Activated CD4-positive, alpha-beta T cell treated with anti-CD3 and anti-CD28 coated beads, Interleukin-2, Interleukin-6, amounts not matched to agents 100 ng/mL and 50 ng/mL, durations not matched to agents 16 hours and 8 hours (primary cell): ENCODE measurements around the gene MAP1S.

Experiments used
- DNase-seq: peaks from one replicate; pipeline ENCODE4 v3.0.0-alpha.2; 2020

MAP1S gene

DNA sequence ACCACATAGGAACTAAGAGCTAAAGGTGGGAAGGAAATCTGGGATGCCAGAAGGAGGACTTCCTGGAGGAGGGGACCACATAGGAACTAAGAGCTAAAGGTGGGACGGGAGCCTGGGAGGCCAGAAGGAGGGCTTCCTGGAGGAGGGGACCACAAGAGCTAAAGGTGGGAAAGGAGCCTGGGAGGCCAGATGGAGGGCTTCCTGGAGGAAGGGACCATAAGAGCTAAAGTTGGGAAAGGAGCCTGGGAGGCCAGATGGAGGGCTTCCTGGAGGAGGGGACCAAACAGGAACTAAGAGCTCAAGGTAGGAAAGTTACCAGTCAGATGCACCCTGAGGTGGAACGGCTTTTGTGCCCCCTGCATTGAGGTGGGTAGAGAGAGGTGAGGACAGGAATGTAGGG is 22.2 kb downstream of the MAP1S start:
- DNase-seq: no peak

DNA sequence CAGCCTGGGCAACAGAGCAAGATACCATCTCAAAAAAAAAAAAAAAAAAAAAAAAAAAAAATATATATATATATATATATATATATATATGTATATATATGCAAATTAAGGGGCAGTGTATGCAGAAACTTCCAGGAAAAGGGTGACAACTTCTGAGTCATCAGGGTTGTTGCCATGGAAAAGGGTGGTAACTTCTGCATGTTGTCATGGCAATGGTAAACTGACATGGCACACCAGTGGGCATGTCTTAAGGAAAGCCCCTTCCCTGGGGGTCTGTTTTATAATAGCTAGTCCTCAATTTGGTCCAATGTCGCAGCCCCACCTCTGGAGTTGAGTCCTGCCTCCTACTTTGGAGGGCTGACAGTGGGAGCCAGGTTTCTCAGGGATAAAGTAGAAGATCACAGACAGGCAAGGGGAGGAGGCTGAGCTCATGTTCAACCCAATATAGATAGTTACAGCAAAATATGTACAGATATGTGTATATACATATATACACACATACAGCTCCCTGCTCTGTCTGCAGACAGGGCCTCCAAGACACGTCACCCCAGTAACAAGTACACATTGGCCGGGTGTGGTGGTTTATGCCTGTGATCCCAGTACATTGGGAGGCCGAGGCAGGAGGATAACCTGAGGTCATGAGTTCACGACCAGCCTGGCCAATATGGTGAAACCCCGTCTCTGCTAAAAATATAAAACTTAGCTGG is 24.7 kb downstream of the MAP1S start:
- peak; percentile 38 for DNase-seq

DNA sequence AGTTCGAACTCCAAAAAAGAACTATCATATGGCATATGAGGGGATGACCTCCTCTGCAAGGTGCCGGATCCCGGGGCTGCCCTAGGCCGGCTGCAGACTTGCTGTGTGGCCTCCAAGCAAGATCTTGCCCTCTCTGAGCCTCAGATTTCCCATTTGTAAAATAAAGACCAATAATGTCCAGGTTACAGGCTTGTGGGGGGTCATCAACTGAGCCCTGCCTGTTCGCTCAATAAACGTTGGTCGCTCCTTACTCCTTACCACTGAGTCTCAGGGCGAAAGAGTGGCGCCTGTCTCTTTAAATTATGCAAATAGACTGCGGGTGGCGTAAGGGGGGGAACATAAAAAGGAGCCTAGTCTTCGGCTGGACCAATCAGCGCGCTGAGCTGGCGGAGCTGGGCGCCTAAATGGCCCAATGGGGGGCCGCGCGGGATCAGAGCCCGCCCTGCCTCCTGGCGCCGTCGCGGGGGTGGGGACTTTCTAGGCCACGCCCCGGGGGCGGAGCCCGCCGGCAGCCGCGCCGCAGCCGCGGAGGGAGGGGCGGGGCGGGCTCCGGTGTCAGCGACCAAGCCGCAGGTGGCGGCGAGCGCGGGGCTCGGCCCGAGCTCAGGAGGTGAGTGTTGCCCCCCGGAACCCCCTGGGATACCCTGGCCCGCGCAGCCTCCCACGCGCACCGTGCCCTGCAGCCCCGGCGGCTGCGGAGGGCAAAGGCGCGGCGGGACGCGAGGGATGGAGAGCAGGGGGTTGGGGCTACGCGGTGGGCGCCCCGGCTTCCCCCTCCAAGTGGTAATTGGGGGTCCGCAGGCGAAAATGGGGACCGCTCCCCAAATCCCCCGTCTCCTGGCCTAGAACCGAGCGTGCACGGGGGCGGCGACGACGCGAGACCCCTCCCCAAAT is 28.2 kb downstream of the MAP1S start:
- DNase-seq: peak; percentile 97

DNA sequence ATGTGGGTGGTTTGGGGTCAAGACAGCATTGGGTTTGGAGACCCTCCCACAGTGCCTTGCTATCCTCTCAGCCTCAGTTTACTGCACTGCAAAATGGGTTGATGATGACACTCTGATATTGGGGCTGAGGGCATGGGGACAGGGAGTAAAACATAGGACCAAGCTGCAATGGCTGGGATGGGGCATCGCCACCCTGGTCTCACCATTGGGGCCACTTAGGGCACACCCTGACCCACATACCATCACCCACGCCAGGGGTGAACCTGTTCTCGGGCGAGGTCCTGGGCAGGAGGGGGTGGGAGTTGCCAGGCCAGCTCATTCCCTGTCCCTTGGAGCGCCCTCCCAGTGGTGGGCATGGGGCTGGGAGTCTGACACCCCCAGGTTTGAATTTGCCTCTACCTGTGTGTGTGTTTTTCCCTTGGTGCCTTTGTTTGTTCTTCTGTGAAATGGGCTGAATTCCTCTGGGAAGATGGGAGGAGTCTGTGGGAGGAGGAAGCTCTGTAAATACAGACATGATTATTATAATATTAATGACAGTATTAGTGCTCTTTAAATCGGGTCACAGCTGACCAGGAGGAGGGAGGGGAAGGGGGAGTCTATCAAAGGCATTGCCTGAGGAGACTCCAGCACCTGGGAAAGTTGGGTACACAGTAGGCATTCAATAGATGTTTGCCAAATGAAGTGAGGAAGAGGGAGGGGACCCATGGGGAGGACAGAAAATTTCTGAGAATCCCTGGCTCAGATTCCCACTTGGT is 29.8 kb downstream of the MAP1S start:
- no peak for DNase-seq

DNA sequence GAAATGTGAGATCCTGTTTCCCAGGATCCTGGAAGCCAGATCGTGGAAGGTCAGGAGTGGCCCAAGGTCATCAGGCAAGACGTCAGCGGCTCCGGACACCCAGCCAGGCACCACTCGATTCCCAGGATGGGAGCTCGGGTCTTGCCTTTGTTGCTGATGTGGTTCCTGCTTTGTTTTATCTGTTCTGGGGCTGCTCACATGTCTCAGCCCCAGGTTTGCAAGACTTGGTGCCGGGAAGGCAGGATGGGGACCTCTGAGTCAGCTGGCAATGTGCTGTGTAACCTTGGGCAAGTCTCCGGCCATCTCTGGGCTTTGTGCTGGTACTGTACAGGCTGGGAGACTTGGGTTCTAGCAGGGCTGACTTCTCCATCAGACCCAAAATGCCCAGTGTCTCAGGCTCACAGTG is 30.6 kb downstream of the MAP1S start:
- peak; percentile 64 for DNase-seq

DNA sequence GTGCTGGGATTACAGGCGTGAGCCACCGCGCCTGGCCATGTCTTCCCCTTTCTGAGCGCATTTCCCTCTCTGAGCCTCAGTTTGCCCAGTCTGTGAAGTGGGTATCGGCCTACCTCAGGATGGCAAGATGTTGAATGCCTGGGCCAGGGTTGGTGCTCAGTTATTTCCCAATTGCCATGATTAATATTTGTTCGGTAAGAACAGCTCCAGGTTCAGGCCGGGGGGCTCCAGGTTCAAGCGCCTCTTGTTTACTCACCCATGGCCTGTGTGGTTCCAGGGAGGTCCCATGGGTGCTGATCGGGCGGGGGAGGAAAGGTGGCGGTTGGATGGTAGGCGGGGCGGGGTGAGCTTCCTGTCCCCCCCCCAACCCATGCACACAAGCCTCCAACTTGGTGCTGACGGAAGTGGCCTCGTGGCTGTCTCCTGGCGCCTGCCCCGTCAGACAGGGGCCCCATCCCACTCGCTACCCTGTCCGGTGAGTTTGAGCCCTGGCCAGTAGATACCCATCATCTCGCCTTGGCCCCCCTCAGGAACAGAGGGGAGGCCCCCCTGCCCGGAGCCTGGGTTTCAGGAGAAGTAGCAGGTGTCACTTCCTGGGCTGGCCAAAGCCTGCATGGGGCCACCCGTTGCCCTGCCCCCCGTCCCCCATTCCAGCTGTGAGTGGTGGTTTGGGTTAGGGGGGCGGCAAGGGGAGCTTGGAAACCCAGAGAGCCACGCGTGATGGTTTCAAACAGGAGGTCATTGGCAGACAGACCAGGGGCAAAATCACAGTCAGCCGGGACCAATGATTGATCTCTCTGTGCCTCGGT is 32.0 kb downstream of the MAP1S start, which contains the start of gene FCHO1:
FCHO1 (plus strand) TSS at position 375 of the 809 bp plus-strand sequence. CDS start 3,688 bp downstream, outside the sequence.
- DNase-seq: peak; percentile 93

DNA sequence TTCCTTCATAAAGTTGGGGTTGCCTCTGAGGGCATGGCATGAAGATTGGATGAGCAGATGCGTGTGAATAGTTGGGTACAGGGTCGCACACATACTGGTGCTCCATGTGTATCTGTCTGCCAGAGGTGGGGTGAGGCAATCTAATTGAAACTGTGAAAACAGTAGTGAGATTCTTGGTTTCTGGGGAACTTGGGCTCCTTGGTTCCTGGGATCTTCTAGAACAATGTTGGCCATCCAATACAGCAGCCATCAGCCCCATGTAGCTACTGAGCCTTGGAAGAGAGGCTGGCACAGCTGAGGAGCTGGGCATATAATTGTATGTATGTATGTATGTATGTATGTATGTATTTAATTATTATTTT is 32.6 kb downstream of the MAP1S start:
- peak; percentile 53 for DNase-seq

DNA sequence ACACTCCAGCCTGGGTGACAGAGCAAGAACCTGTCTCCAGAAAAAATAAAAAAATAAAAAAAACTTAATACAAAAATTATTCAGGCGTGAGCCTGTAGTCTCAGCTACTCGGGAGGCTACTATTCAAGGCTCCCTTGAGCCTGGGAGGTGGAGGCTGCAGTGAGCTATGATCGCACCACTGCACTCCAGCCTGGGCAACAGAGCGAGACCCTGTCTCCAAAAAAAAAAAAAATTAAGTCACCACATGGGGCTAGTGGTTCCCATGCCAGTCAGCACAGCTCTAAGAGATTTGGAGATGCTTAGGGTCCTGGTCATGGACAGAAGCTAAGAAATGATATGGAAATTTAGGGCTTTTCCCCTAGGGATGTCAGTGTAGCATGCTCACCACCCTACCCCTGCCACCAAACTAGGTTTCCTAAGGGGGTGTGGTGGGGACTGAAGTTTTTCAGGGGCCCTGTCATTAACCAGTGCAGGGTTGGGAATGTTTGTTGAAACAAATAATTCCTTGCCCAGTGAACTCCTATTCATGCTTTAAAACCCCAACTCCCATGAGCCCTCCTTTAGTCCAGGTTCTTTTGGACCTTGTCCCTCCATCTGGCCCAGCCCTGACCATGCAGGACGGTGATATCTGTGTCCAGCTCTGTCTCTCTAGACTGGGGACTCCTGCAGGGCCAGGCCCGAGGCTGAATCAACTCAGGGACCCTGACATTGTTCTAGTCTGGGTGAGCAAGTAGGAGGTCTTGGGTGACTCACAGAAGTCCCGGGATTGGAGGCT is 33.8 kb downstream of the MAP1S start:
- no peak for DNase-seq

DNA sequence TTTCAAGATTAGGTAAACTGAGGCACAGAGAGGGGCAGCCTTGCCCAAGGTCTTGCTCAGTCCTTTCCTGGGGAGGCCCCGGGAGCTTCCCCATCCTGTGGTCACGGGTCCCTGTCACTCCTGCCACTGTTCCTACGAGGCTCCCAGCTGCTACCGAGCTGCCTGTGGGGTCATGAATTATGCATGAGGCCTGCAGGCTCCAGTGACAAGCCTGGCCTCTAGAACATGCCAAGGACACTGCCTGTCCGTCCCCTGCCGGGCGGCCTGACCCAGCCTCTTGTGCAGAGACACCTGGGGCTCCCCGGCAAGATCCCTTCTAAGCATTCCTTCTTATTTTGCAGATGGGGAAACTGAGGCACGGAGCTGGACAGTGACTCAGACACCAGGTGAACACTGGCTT is 34.7 kb downstream of the MAP1S start:
- DNase-seq: no peak

DNA sequence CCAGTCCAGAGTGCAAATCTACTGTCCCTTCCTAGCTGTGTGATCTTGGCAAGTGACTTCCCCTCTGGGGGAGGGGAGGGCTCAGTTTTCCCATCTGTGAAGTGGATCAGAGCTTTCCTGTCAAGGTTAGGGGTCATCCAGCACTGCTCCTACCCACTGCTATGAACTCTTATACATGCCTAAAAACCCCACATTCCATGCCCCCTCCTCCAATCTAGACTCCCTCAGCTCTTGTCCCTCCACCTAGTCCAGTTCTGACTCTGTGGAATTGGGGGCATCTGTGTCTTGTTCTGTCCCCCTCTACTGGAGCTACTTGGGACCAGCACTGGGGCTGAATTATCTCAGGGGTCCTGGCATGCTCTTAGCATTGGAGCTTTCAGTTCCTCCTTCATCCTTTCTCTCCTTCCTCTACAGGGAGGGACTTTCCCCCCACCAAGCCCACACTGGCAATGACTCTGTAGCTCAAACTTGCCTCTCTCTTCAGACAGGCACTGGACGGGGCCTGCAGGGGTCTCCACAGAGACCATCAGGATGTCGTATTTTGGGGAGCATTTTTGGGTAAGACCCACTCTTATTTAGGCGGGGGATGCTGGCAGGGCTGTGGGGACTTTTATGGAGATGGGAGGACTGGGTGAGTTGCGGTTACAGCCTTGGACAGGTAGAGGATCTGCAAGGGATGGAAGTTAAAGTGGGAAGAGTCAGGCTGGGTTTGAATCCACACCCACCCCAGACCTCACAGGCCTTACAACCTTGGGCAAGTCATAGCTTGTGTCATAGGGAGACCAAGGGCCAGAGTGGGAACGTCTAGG is 35.6 kb downstream of the MAP1S start:
- DNase-seq: no peak

DNA sequence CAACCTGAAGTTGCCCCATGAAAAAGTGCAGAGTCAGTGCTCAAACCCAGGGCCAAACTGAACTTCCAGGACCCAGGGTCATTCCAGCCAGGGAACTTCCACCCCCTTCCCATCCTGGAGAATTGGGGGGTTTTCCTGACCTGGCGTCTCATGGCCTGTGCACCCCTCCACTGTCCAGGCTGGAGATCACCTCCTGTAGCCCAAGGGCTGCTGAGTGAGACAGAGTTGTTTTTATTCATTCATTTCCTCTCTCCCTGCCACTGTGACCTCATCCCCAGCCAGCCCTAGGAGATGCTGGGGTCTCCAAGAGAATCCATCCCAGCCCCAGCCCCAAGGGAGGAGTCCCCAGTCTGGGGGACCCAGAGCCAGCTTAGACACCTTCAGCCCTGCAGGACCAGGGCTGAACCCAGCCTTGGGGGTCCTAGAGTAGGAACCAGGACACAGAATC is 36.2 kb downstream of the MAP1S start:
- no peak for DNase-seq

DNA sequence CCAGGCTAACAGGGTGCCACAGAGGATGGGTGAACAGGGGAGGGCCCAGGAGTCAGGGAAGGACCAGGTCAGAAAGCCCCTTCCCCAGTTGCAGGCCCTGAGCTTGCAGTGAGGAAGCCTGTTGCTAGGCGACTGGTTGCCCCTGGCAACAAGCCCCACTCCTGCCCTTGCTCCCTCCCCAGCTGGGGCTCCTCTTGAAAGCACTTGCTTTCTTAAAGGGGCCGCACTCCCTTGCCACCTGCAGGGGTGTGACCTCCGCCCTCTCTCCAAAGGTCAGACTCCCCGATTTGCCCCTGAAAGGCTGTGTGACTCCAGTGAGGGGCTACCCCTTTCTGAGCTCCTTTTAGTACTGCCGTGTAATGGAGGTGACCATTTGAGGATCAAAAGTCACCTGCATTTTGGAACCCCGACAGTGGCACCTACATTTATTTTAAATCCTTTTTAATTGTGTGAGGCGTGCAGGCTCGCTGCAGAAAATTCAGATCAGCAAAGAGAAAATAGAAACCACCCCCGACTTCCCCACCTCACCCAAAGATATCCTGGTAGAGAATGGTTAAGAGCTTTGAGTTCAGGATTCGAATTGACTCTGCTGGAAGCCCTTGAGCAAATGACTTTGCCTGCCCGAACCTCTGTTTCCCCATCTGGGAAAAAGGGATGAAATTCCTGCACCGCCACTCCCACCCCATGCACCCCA is 36.8 kb downstream of the MAP1S start:
- peak; percentile 50 for DNase-seq

DNA sequence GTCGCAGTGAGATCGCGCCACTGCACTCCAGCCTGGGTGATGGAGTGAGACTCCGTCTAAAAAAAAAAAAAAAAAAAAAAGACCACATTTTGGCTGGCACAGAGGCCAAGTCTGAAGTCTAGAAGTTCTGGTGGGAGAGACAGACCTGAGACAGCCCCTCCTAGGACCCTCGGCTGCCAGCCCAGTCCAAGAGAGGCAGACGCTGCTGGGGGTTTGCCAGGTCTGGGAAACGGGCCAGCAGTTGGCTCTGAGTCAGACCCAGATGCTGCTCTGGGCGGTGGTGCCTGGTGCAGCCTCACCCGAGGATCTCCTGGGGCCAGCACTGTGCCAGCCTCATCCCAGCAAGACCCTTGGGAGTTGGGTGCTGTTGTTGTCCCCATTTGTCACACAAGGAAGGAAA is 37.8 kb downstream of the MAP1S start:
- DNase-seq: no peak

DNA sequence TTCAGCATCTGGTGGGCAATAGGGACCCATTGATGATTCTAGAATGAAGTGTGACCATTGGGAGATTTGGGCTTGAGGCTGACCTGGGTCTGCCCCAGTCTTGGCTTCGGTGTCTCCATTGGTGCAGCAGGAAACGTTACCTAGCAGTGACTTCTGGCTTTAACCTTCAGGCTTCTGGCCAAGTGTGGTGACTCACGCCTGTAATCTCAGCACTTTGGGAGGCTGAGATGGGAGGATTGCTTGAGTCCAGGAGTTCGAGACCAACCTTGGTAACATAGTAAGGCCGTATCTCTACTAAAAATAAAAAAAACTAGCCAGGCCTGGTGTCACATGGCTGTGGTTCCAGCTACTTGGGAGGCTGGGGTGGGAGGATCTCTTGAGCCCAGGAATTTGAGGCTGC is 39.2 kb downstream of the MAP1S start:
- no peak for DNase-seq

DNA sequence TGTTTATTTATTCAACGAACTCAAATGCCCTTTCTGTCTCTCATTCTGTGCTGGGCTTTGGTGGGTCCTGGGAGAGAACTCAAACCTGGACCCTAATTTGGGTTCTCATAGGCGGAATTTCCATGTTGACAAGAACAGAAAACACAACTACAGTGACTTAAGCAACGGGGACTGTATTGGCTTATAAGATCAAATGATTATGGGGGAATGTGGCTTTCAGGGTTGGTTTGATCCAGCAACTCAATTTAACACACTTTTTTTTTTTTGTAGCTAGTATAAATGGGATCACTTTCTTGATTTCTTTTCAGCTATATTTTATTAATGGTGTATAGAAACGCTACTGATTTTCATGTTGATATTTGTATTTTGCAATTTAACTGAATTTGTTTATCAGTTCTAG is 41.9 kb downstream of the MAP1S start:
- DNase-seq: no peak

DNA sequence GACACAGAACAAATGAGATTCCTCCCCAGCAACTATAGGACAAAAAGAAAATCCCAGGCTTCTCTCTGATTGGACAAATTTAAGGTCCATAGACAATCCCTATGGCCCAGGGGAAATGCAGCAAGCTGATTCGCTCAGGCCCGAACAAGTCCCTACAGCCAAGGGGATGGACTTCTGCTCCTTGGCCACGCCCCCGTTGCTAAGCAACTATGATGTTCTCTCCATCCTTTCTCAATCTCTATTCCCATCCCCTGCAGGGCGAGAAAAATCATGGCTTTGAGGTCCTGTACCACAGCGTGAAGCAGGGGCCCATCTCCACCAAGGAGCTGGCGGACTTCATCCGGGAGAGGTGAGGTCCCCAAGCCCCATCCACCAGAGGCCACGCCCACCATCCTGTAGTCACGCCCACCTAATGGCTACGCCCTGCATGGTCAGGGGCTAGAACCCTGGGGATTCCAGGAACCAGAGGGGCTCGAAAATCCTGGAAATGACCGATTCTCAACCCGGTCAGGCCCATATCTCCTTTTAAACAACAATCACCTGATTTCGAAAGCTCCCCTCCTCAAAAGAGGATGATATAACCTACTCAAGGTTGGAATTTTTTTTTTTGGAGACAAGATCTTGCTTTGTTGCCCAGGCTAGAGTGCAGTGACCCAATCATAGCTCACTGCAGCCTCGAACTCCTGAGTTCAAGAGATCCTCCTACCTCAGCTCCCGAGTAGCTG is 43.4 kb downstream of the MAP1S start:
- DNase-seq: no peak

DNA sequence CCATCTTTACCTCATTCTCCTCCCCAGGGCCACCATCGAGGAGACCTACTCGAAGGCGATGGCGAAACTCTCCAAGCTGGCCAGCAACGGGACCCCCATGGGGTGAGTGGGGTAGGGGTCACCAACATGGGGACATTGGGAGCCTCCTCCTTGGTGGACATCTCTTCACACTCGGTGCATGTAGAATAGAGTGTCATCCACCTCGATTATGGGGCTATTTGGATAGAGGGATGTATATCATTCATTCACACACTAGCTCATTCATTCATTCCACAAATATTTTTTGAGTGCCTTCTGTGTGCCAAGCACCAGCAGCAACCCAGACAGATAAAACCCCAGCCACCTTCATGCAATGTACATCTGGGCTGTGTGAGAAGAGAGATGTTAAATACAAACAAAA is 45.1 kb downstream of the MAP1S start:
- DNase-seq: no peak

DNA sequence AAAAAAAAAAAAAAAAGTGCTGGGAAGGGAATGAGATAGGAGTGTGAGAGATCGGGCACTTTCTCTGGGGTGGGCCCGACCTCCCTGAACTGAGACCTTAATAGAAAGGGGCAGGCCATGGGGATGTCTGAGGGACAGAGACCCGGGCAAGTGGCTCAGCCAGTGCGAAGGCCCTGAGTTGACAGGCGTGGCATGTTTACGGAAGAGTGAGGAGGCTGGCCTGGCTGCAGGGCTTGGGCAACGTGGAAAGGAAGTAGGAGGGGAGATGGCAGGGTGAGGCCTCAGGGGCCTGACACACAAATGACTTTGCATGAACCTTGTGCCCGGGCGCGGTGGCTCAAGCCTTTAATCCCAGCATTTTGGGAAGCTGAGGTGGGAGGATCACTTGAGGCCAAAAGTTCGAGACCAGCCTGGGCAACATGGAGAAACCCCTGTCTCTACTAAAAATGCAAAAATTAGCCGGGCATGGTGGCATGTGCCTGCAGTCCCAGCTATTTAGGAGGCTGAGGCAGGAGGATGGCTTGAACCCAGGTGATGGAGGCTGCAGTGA is 45.9 kb downstream of the MAP1S start:
- DNase-seq: no peak

DNA sequence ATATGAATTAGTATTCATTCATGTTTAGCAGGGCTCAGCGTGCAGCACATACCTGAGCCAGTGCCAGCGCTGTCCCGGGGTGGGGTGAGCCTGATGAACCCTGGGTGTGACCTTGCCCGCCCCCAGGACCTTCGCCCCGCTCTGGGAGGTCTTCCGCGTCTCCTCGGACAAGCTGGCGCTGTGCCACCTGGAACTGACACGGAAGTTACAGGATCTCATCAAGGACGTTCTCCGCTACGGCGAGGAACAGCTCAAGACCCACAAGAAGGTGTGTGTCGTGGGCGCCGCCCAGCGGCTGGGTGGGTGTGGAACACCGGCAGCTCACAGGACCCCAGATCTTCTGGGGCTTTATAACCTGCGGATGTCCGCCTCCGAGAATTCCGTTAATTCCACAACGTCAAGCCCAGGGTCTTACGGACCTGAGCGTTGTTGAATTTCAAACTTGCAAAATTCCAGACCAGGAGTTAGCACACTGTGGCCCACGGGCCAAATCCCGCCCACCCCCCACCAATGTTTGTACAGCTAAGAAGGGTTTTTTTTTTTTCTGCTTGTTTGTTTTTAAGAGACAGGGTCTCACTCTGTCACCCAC is 47.4 kb downstream of the MAP1S start:
- DNase-seq: no peak
